Adrenal gland (tissue), 12 donors: ENCODE data around the gene VAC14. TPM values are rescaled to one million over a fixed set of nuclear protein-coding genes. Genes with fewer than 3 reads are reported as not detected.
"Not testable (repeated sequence)": the region's sequence is repeated elsewhere in the genome, so short reads cannot be mapped to it uniquely, and the experiment has no call there.

Experiments used
- DNase-seq, 7 donors: peaks; one replicate each; pipeline ENCODE4 v3.0.0-alpha.2; 2019 to 2020
- H3K27ac ChIP-seq, 5 donors: fragments of 200-600 bp; sonication (generic) in 4 of 5; 1 replicate in 3 of 5; 2 replicates in 2 of 5; pipeline versions ENCODE4 v1.5.1 to v1.8.0; 2016 to 2020; ENCODE audit warnings: mild to moderate bottlenecking in 1 of 5
- H3K27me3 ChIP-seq: fragments of 200-600 bp; 2 replicates; pipeline ENCODE4 v1.8.0; 2021
- H3K36me3 ChIP-seq, 2 donors: fragments of 200-600 bp; replicated peaks in 1 of 2; 1 replicate in 1 of 2; 2 replicates in 1 of 2; pipeline versions ENCODE4 v1.5.1 to v1.8.0; 2018 to 2022
- H3K4me1 ChIP-seq, 2 donors: fragments of 200-600 bp; replicated peaks in 1 of 2; 1 replicate in 1 of 2; 2 replicates in 1 of 2; pipeline versions ENCODE4 v1.5.1 to v1.8.0; 2018 to 2021
- H3K4me3 ChIP-seq, 4 donors: fragments of 200-600 bp; sonication (generic) in 3 of 4; one replicate each; pipeline ENCODE4 v1.5.1; 2016 to 2018
- H3K9me3 ChIP-seq, 3 donors: fragments of 200-600 bp; sonication (generic) in 1 of 3; replicated peaks in 1 of 3; 1 replicate in 2 of 3; 2 replicates in 1 of 3; pipeline versions ENCODE4 v1.5.1 to v1.8.0; 2016 to 2021
- POLR2A ChIP-seq, 2 donors: fragments of 450-650 bp; IDR thresholded peaks; one replicate each; pipeline ENCODE4 v1.6.1; 2017; ENCODE audit warnings: antibody characterized with exemption in 2 of 2, mild to moderate bottlenecking in 2 of 2, moderate library complexity in 1 of 2
- WGBS, 4 donors: extraction: QIAGEN DNeasy Blood & Tissue Kit in 2 of 4; methylation state at CpG; one replicate each; pipeline versions ENCODE4 v1.1.5 to v1.1.7; 2013 to 2017; 5-methylcytosine and 5-hydroxymethylcytosine counted together
- intact Hi-C, 2 donors: fragments of 100-400 bp; cut with DNase I; formaldehyde crosslinking; loops; one replicate each; pipeline versions ENCODE4 v1.14.1 to v1.15.0; 2022 to 2023
- polyA plus RNA-seq, 3 donors: library from polyadenylated mRNA; stranded (reverse); fragments of 200-250 nt in 2 of 3; fragments of 350-450 nt in 1 of 3; fragmentation: Illumina TruSeq in 1 of 3; extraction: RNeasy Lipid Tissue Mini Kit (QIAGEN cat#74804) in 1 of 3; gene quantifications; one replicate each; pipeline ENCODE4 v1.2.3, GENCODE V29; 2013 to 2014
- total RNA-seq, 9 donors: library from RNA; depleted of rRNA in 4 of 9; stranded (reverse); fragments of >200 nt in 4 of 9; fragments of 120-200 nt in 1 of 9; fragmentation: NEBNext Ultra II Directional in 1 of 9; extraction: Animal tissue kit (Norgen Biotek cat#: 25700) in 1 of 9; gene quantifications; one replicate each; pipeline versions ENCODE4 v1.1.0 to v1.2.4, GENCODE V29; 2013 to 2023
- TF ChIP-seq, protein P1 (sequence below), 6 experiments: fragments of 450-650 bp in 4 of 6; fragments of 200-600 bp in 2 of 6; sonication (generic) in 1 of 6; IDR thresholded peaks; 1 replicate in 5 of 6; 2 replicates in 1 of 6; pipeline versions ENCODE4 v1.5.1 to v1.8.0; 2016 to 2021; ENCODE audit warnings: antibody characterized with exemption in 6 of 6, mild to moderate bottlenecking in 2 of 6, moderate library complexity in 1 of 6
- donor health status: healthy with polysubstance abuse.
- donor health status: Bipolar disorder and iron deficiency.
- donor health status: DM: yes; HTN: yes; CAD: no.
- donor health status: DM: no; HTN: no; CAD: no.
- donor health status: DM: no; HTN: no; CAD: no.
- donor health status: DM: yes; HTN: yes; CAD: no.

The VAC14 gene
- total and polyA plus RNA-seq, 12 donors, result 24.6 to 74.8 (median 50.1) TPM

DNA sequence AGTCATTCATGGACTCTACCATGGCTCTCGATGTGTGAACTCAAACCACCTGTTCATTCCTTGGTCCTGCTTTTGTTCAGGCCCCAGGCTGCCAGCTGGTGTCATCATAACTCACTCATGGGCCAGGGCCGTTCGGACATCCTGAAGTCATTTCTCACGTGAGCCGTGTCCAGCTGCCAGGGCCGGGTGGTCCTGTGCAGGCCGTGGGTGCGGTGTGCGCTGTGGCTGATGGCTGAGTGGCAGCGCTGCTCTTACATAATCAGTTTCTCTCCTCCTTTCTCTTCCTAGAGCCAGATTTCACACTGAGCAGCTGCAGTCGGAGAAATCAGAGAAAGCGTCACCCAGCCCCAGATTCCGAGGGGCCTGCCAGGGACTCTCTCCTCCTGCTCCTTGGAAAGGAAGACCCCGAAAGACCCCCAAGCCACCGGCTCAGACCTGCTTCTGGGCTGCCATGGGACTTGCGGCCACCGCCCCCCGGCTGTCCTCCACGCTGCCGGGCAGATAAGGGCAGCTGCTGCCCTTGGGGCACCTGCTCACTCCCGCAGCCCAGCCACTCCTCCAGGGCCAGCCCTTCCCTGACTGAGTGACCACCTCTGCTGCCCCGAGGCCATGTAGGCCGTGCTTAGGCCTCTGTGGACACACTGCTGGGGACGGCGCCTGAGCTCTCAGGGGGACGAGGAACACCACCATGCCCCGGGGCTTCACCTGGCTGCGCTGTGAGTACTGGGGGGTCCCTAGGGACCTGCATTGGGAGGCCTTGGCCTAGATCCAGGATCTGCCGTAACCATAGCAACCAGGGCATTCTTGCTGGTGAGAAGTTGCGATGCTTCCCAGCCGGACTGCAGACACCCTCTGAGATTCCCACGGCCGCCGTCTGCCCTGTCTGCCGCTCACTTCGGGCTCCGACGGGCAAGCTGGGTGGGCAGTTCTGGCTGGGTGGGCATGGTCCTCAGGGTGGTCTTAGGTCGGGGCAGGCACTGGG, 154.4 kb downstream of the VAC14 start, which contains the start of gene IL34:
Gene IL34 (plus strand): TSS at position 300 of the 982 bp plus-strand sequence. CDS start 389 bp downstream, at position 689.
- TF ChIP-seq POLR2A (IDR thresholded peaks at IDR 0.05), result no peak
- DNase-seq, result peak; percentile 44 to 80 (median 66)
- H3K36me3 ChIP-seq, result no peaks in the 10 kb centered on the region
- WGBS, 4 donors, result 44 to 50% (median 45%) methylated on average over 14 to 39 of the region's 39 CpGs
- intact Hi-C loops, result loop anchor here in 1 of 2 donors (10.0 kb wide), 1 partner anchor 282 kb away; no protein-coding TSS in a partner anchor
- H3K27ac ChIP-seq, result peak within 1 kb of the TSS in 4 of 5 donors; percentile 11 to 83 (median 50)
- H3K27me3 ChIP-seq, result no peaks in the 10 kb centered on the region
- H3K9me3 ChIP-seq, result no peaks in the 10 kb centered on the region
- H3K4me1 ChIP-seq, result peaks cover 0 to 15% of the 10 kb centered on the region in 2 donors
- peak within 1 kb of the TSS in 1 of 4 donors; percentile 12 for H3K4me3 ChIP-seq

DNA sequence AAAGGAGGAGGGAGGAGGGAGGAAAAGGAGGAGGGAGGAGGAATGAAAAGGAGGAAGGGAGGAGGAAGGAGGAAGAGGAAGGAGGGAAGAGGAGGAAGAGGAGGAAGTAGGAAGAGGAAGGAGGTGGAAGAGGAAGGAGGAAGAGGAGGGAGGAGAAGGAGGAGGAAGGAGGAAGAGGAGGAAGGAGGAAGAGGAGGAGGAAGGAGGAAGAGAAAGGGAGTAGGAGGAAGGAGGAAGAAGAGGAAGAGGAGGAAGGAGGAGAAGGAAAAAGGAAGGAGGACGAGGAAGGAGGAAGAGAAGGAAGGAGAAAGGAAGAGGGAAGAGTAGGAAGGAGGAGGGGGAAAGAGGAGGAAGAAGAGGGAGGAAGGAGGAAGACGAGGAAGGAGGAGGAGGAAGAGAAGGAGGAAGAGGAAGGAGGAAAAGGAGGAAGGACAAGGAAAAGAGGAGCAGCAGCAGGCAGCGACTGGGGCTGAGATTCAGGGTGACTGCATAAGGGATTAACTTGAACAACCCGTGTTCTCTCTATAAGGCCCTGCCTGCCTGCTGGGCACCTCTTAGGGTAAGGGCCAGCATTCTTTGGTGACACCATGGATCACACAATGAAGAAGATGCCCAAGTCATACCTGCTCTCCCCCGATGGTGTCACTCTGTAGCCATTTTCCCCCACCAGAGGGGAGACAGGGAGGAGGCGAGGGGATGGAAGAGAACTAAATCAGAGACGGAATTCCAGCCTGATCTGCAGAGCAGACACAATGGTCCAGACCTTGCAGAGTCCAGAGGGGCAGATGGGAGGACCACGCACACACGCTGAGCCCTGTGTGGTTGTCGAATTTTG, 156.0 kb downstream of the VAC14 start:
- Histone ChIP-seq H3K4me1 (peaks cover 0 to 15% of the 10 kb centered on the region in 2 donors), H3K27me3 (no peaks in the 10 kb centered on the region), H3K36me3 (no peaks in the 10 kb centered on the region), H3K9me3 (no peaks in the 10 kb centered on the region), H3K4me3 (no peak overlapping the region), H3K27ac (no peak overlapping the region)
- DNase-seq, result no peak
- 78 to 93% (median 88%) methylated on average over 10 of the region's 10 CpGs for WGBS, 4 donors
- intact Hi-C loops, result loop anchor here in 1 of 2 donors (10.0 kb wide), 1 partner anchor 280 kb away; no protein-coding TSS in a partner anchor
- TF ChIP-seq POLR2A (IDR thresholded peaks at IDR 0.05), result no peak
- TF ChIP-seq, protein P1, sequence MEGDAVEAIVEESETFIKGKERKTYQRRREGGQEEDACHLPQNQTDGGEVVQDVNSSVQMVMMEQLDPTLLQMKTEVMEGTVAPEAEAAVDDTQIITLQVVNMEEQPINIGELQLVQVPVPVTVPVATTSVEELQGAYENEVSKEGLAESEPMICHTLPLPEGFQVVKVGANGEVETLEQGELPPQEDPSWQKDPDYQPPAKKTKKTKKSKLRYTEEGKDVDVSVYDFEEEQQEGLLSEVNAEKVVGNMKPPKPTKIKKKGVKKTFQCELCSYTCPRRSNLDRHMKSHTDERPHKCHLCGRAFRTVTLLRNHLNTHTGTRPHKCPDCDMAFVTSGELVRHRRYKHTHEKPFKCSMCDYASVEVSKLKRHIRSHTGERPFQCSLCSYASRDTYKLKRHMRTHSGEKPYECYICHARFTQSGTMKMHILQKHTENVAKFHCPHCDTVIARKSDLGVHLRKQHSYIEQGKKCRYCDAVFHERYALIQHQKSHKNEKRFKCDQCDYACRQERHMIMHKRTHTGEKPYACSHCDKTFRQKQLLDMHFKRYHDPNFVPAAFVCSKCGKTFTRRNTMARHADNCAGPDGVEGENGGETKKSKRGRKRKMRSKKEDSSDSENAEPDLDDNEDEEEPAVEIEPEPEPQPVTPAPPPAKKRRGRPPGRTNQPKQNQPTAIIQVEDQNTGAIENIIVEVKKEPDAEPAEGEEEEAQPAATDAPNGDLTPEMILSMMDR (IDR thresholded peaks at IDR 0.05), result no peak

DNA sequence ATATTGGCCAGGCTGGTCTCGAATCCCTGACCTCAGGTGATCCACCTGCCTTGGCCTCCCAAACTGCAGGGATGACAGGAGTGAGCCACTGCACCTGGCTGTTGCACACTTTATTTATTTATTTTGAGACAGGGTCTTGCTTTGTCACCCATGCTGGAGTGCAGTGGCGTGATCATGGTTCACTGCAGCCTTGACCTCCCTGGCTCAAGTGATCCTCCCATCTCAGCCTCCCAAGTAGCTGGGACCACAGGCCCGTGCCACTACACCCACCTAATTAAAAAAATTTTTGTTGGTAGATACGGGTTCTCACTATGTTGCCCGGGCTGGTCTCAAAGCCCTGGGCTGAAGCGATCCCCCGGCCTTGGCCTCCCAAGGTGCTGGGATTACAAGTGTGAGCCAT, 157.7 kb downstream of the VAC14 start:
- not testable (repeated sequence) for H3K27me3 ChIP-seq, H3K36me3 ChIP-seq, H3K4me3 ChIP-seq, H3K9me3 ChIP-seq, DNase-seq, H3K27ac ChIP-seq
- intact Hi-C loops, result loop anchor here in 1 of 2 donors (10.0 kb wide), 1 partner anchor 278 kb away; no protein-coding TSS in a partner anchor
- peaks cover 0 to 29% of the 10 kb centered on the region in 2 donors for H3K4me1 ChIP-seq
- 77 to 94% (median 85%) methylated on average over 7 of the region's 7 CpGs for WGBS, 4 donors

DNA sequence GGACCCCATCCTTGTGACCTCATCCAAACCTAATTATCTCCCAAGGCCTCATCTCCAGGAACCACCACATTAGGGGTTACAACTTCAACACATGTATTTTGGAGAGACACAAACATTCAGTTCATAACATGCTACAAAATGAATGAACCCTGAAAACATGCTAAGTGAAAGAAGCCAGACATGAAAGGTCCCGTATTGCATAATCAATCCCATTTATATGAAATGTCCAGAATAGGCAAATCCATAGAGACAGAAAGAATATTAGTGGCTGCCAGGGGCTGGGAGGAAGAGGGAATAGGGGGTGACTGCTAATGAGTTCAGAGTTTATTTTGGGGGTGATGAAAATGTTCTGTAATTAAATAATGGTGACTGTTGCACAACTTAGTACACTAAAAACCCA, 158.3 kb downstream of the VAC14 start:
- H3K4me1 ChIP-seq, result peaks cover 0 to 29% of the 10 kb centered on the region in 2 donors
- intact Hi-C loops, result loop anchor here in 1 of 2 donors (10.0 kb wide), 1 partner anchor 278 kb away; no protein-coding TSS in a partner anchor
- WGBS, 4 donors, result 77 to 95% (median 89%) methylated on average over 1 of the region's 1 CpG
- no peak for DNase-seq
- no peak overlapping the region for H3K4me3 ChIP-seq
- H3K9me3 ChIP-seq, result no peaks in the 10 kb centered on the region
- no peaks in the 10 kb centered on the region for H3K27me3 ChIP-seq
- H3K36me3 ChIP-seq, result no peaks in the 10 kb centered on the region
- TF ChIP-seq, protein P1 (IDR thresholded peaks at IDR 0.05), result no peak
- no peak for TF ChIP-seq POLR2A (IDR thresholded peaks at IDR 0.05)
- no peak overlapping the region for H3K27ac ChIP-seq
